NT2/D1 (cell line): Measurements from ENCODE around the gene FYB1.

Source experiments
- SUZ12 ChIP-seq: IDR thresholded peaks from 2 replicates; pipeline ENCODE4 v1.6.1; 2011; ENCODE audit not compliant: insufficient read length, insufficient read depth; ENCODE audit errors: extremely low read depth
- YY1 ChIP-seq: IDR thresholded peaks from 2 replicates; pipeline ENCODE4 v1.6.1; 2011; ENCODE audit not compliant: insufficient read length, insufficient read depth

DNA sequence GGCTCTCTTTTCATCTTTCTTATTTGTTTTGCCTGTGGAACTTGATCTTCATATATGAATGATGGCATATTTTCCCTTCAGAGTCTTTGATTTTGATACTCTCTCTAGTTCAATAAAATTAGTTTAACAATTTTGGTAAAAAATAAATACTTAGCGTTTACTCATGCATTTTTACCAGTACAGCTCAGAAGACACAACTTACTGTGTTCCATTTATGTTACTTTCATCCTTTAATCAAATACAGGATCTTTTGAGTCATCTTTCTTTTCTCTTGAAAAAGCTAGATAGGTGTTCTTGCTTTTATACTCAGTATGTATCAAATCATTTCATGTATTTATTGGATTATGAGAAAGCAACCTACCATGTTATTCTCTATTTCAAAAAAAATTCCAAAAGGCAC, 98.0 kb downstream of the FYB1 start:
- TF ChIP-seq SUZ12 (no peak), YY1 (no peak)
